Esophagus squamous epithelium (tissue), 5 donors: ENCODE results near the gene LRRC53. TPM values are rescaled to one million over a fixed set of nuclear protein-coding genes. Genes with fewer than 3 reads are reported as not detected.

ENCODE experiments used
- DNase-seq: peaks from one replicate; lab custom pipeline; 2025; lab: John Stamatoyannopoulos, UW
- H3K27ac ChIP-seq, 4 donors: fragments of 200-600 bp; sonication (generic); one replicate each; pipeline ENCODE4 v1.5.1; 2016 to 2019; ENCODE audit warnings: mild to moderate bottlenecking in 1 of 4
- H3K27me3 ChIP-seq, 4 donors: fragments of 200-600 bp; sonication (generic); 1 replicate in 3 of 4; 2 replicates in 1 of 4; pipeline versions ENCODE4 v1.5.1 to v1.6.0; 2017 to 2021; ENCODE audit warnings: antibody characterized with exemption in 1 of 4
- H3K36me3 ChIP-seq, 3 donors: fragments of 200-600 bp; sonication (generic); one replicate each; pipeline ENCODE4 v1.5.1; 2016 to 2019
- H3K4me1 ChIP-seq, 3 donors: fragments of 200-600 bp; sonication (generic); one replicate each; pipeline ENCODE4 v1.5.1; 2017 to 2019
- H3K4me3 ChIP-seq, 4 donors: fragments of 200-600 bp; sonication (generic); 1 replicate in 3 of 4; 2 replicates in 1 of 4; pipeline ENCODE4 v1.5.1; 2016 to 2019; ENCODE audit warnings: mild to moderate bottlenecking in 2 of 4, moderate library complexity in 1 of 4
- H3K9me3 ChIP-seq, 3 donors: fragments of 200-600 bp; sonication (generic); one replicate each; pipeline ENCODE4 v1.5.1; 2016 to 2019
- POLR2A ChIP-seq, 4 donors: fragments of 450-650 bp; IDR thresholded peaks; one replicate each; pipeline ENCODE4 v1.6.1; 2017; ENCODE audit warnings: antibody characterized with exemption in 4 of 4, mild to moderate bottlenecking in 4 of 4, moderate library complexity in 3 of 4
- WGBS, 2 donors: methylation state at CpG; one replicate each; pipeline ENCODE4 v1.1.5; 2018; 5-methylcytosine and 5-hydroxymethylcytosine counted together
- intact Hi-C: fragments of 100-400 bp; cut with DNase I; formaldehyde crosslinking; loops from one replicate; pipeline ENCODE4 v1.15.0; 2022
- total RNA-seq, 4 donors: library from RNA; depleted of rRNA; stranded (reverse); fragments of >200 nt; gene quantifications; one replicate each; pipeline ENCODE4 v1.1.0, GENCODE V29; 2016
- TF ChIP-seq, protein P1 (sequence below), 6 experiments: fragments of 450-650 bp in 4 of 6; fragments of 200-600 bp in 2 of 6; sonication (generic) in 2 of 6; IDR thresholded peaks; one replicate each; pipeline ENCODE4 v1.5.1; 2016 to 2019; ENCODE audit warnings: antibody characterized with exemption in 6 of 6, mild to moderate bottlenecking in 4 of 6, moderate library complexity in 4 of 6
- donor health status: DM: yes; HTN: yes; CAD: no.

The LRRC53 gene, protein sequence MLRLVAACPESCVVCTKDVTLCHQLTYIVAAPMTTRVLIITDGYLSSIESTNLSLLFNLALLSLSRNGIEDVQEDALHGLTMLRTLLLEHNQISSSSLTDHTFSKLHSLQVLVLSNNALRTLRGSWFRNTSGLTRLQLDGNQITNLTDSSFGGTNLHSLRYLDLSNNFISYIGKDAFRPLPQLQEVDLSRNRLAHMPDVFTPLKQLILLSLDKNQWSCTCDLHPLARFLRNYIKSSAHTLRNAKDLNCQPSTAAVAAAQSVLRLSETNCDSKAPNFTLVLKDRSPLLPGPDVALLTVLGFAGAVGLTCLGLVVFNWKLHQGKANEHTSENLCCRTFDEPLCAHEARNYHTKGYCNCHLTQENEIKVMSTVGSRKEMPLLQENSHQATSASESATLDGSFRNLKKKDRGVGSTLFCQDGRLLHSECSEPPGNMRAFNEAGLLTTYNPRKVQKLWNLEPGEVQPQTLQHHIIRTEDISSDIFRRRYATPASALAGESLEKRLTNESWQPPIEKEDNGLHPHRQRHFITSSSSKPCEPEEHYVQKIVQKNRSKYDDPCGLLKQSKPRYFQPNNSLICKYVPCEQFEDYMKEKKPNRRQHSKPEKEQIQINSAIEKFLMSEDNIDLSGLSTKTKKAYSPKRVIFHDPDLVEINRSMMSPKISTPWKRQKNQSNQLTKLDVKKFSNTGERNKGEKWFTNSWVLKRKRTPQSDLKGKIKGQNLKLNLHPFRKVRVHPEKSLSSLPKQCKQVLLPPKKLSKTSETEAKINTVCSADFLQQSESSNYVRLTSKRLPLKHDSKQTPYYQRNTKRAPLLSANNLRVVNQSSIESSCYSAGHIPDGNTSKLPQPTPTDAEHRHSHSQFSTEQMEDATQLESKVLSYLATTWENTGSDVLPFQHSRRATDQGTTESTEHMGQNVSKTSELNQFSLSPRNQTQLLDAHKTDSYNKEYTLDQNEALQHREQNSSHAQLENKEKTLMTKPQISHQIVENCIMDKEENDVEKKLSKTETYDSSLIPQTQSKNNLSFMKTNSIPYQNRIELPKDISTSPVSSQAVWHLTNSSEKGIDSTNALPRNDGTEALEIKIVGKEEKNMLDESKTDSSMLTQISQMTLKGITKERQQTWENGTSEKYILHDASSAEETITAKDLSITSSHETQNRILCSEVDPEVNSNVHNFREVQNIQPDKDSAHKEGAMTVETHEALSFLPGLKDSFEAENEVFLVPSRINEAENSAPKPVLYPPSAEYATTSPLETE
- total RNA-seq = not detected

DNA sequence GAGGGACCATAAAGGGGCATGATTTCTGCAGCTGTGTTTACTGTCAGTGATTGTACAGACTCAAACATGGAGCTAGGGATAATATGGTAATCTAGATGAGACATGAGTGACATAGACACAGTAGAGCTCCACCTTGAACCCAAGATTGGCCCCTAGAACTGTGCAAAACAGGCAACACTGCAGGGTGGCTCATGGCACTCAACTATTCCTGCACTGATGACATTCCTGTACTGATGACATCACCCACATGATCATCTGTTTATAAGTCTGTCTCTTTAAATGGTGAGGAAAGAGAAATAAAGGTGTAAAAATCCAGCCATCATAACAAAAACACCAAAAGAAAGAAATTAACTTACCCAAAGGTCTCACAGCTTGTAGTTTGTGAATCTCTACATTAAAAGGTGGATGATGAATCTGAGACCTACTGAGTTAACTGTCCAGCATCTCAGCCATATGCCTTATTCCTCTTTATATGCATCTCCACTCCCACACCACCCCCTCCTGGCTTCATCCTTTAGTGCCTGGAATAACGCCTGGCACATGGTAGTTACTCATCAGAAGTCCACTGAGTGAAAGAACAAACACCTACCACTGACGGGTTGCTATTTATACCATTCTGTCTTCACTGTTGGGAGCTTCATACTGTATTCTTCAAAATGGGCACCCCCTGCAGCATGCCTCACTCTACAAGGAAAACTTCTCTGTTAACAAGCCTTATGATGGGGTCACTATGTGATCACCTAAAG is at the start of gene LRRC53:
Gene LRRC53 (minus strand): TSS at position 442 of the 746 bp plus-strand sequence. CDS start 29,262 bp downstream, outside the sequence.
- H3K36me3 ChIP-seq = no peaks in the 10 kb centered on the region
- no peak for TF ChIP-seq POLR2A (IDR thresholded peaks at IDR 0.05)
- TF ChIP-seq, protein P1, sequence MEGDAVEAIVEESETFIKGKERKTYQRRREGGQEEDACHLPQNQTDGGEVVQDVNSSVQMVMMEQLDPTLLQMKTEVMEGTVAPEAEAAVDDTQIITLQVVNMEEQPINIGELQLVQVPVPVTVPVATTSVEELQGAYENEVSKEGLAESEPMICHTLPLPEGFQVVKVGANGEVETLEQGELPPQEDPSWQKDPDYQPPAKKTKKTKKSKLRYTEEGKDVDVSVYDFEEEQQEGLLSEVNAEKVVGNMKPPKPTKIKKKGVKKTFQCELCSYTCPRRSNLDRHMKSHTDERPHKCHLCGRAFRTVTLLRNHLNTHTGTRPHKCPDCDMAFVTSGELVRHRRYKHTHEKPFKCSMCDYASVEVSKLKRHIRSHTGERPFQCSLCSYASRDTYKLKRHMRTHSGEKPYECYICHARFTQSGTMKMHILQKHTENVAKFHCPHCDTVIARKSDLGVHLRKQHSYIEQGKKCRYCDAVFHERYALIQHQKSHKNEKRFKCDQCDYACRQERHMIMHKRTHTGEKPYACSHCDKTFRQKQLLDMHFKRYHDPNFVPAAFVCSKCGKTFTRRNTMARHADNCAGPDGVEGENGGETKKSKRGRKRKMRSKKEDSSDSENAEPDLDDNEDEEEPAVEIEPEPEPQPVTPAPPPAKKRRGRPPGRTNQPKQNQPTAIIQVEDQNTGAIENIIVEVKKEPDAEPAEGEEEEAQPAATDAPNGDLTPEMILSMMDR (IDR thresholded peaks at IDR 0.05) = no peak
- no peak for DNase-seq
- intact Hi-C loops = no loop called here
- no peaks in the 10 kb centered on the region for H3K9me3 ChIP-seq
- H3K27ac ChIP-seq = no peak within 1 kb of the TSS
- 43 to 45% methylated on average over 2 of the region's 2 CpGs for WGBS, 2 donors
- H3K4me1 ChIP-seq = no peaks in the 10 kb centered on the region
- no peaks in the 10 kb centered on the region for H3K27me3 ChIP-seq
- no peak within 1 kb of the TSS for H3K4me3 ChIP-seq

- H3K4me3 ChIP-seq = no peak overlapping the region
- TF ChIP-seq, protein P1 (IDR thresholded peaks at IDR 0.05) = no peak
- TF ChIP-seq POLR2A (IDR thresholded peaks at IDR 0.05) = no peak
- H3K27ac ChIP-seq = no peak overlapping the region
- 95 to 100% methylated on average over 2 of the region's 2 CpGs for WGBS, 2 donors
- H3K36me3 ChIP-seq = no peaks in the 10 kb centered on the region
- intact Hi-C loops = no loop called here
- no peaks in the 10 kb centered on the region for H3K9me3 ChIP-seq
- H3K27me3 ChIP-seq = no peaks in the 10 kb centered on the region
- no peak for DNase-seq
- no peaks in the 10 kb centered on the region for H3K4me1 ChIP-seq
Observed at GRCh38 chr1:74549932-74550331, 37.5 kb upstream of the LRRC53 start.

- Histone ChIP-seq H3K27ac (no peak overlapping the region), H3K36me3 (no peaks in the 10 kb centered on the region), H3K4me3 (no peak overlapping the region), H3K9me3 (no peaks in the 10 kb centered on the region), H3K27me3 (no peaks in the 10 kb centered on the region), H3K4me1 (no peaks in the 10 kb centered on the region)
- intact Hi-C loops = no loop called here
- no peak for DNase-seq
- 62 to 72% methylated on average over 4 of the region's 4 CpGs for WGBS, 2 donors
- TF ChIP-seq, protein P1 (IDR thresholded peaks at IDR 0.05) = no peak
- TF ChIP-seq POLR2A (IDR thresholded peaks at IDR 0.05) = no peak
Observed at GRCh38 chr1:74548961-74549750, 36.7 kb upstream of the LRRC53 start.

DNA sequence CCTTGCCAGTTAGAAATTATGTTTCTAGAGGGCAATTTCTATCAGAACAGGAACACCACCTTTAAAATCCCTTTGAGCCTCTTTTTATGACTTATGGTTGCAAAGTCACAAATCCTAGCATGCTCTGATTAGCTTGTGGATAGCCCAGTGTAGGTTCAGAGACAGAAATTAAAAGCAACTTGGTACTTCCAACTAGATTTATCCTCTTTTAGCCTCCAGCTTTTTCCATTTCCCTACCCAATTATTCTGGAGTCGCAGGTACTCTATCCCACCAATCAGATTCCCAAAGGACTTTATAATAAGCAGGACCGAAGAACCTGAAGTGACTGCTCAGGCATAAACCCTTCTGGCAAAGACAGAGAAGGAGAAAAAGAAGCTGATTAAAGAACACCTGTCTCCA is 33.4 kb upstream of the LRRC53 start:
- intact Hi-C loops = no loop called here
- TF ChIP-seq, protein P1 (IDR thresholded peaks at IDR 0.05) = no peak
- TF ChIP-seq POLR2A (IDR thresholded peaks at IDR 0.05) = no peak
- no peak overlapping the region for H3K27ac ChIP-seq
- no peaks in the 10 kb centered on the region for H3K36me3 ChIP-seq
- H3K9me3 ChIP-seq = no peaks in the 10 kb centered on the region
- 74 to 94% methylated on average over 2 of the region's 2 CpGs for WGBS, 2 donors
- no peak for DNase-seq
- H3K27me3 ChIP-seq = no peaks in the 10 kb centered on the region
- H3K4me1 ChIP-seq = no peaks in the 10 kb centered on the region
- no peak overlapping the region for H3K4me3 ChIP-seq
